IMR-90 (cell line): ENCODE measurements around the gene OPTC. TPM values are rescaled to one million over a fixed set of nuclear protein-coding genes. Genes with fewer than 3 reads are reported as not detected.

Source experiments
- ATAC-seq: fragments of 200-7000 bp; cut with Tn5 transposase; 2 replicates; pipeline ENCODE4 v1.9.1; 2020; ENCODE audit warnings: low read depth, mild to moderate bottlenecking, moderate library complexity
- BruUV-seq: library from RNA; stranded (reverse); fragments of 400-500 nt; replicated peaks from 2 replicates; lab custom pipeline; 2021; lab: Mats Ljungman, UMichigan
- CTCF ChIA-PET: fragments of 300-600 bp; formaldehyde crosslinking; extraction: SDS; loops from one replicate; lab custom pipeline; 2021; ENCODE audit warnings: antibody characterized with exemption; lab: Yijun Ruan, JAX
- POLR2A ChIA-PET: fragments of 300-600 bp; sonication (Branson Sonifier 250); formaldehyde crosslinking; loops from one replicate; lab custom pipeline; 2022; ENCODE audit warnings: antibody characterized with exemption; ENCODE audit not compliant: unreplicated experiment; lab: Charles Lee
- DNase-seq: peaks from one replicate; pipeline ENCODE4 v3.0.0; 2013
- H2AFZ ChIP-seq: replicated peaks from 2 replicates; pipeline ENCODE3; 2013; ENCODE audit warnings: low read length, mild to moderate bottlenecking; ENCODE audit not compliant: poor library complexity
- H2AK5ac ChIP-seq: 2 replicates; pipeline ENCODE4 v1.6.1; 2013; ENCODE audit warnings: low read depth, low read length, inconsistent platforms
- H2AK9ac ChIP-seq: replicated peaks from 2 replicates; pipeline ENCODE3; 2013; ENCODE audit warnings: mild to moderate bottlenecking, low read depth, low read length, moderate library complexity; ENCODE audit not compliant: poor library complexity
- H2BK120ac ChIP-seq: 2 replicates; pipeline ENCODE4 v1.6.1; 2013; ENCODE audit warnings: low read depth, low read length, inconsistent platforms
- H2BK15ac ChIP-seq: 3 replicates; pipeline ENCODE4 v1.6.1; 2013; ENCODE audit warnings: low read depth, low read length, inconsistent platforms
- H2BK20ac ChIP-seq: 2 replicates; pipeline ENCODE4 v1.6.1; 2013; ENCODE audit warnings: low read depth, mild to moderate bottlenecking, inconsistent platforms, low read length, moderate library complexity
- H2BK5ac ChIP-seq: 2 replicates; pipeline ENCODE4 v1.6.1; 2013; ENCODE audit warnings: mild to moderate bottlenecking, low read depth, low read length, inconsistent platforms; ENCODE audit not compliant: poor library complexity, severe bottlenecking
- H3K14ac ChIP-seq: replicated peaks from 2 replicates; pipeline ENCODE4 v1.6.1; 2013; ENCODE audit warnings: low read depth, low read length, inconsistent platforms
- H3K18ac ChIP-seq: 2 replicates; pipeline ENCODE4 v1.6.1; 2013; ENCODE audit warnings: low read depth, low read length, control low read depth
- H3K23ac ChIP-seq: 2 replicates; pipeline ENCODE4 v1.6.1; 2013; ENCODE audit warnings: low read depth, low read length, inconsistent platforms
- H3K27ac ChIP-seq: 2 replicates; pipeline ENCODE4 v1.5.1; 2013; ENCODE audit warnings: mild to moderate bottlenecking, control low read depth, low read length; ENCODE audit not compliant: insufficient read depth
- H3K27me3 ChIP-seq: 2 replicates; pipeline ENCODE4 v1.6.1; 2013; ENCODE audit warnings: low read length; ENCODE audit not compliant: control insufficient read depth, insufficient read depth
- H3K36me3 ChIP-seq: 2 replicates; pipeline ENCODE4 v1.6.1; 2013; ENCODE audit warnings: low read length, mixed read lengths; ENCODE audit not compliant: control insufficient read depth, insufficient read depth
- H3K4ac ChIP-seq: 2 replicates; pipeline ENCODE4 v1.6.1; 2013; ENCODE audit warnings: low read depth, low read length, inconsistent platforms
- H3K4me1 ChIP-seq: 2 replicates; pipeline ENCODE4 v1.6.1; 2013; ENCODE audit warnings: low read length, mixed read lengths; ENCODE audit not compliant: control insufficient read depth, insufficient read depth
- H3K4me2 ChIP-seq: 2 replicates; pipeline ENCODE4 v1.6.1; 2013; ENCODE audit warnings: low read depth, mild to moderate bottlenecking, control low read depth, low read length, moderate library complexity
- H3K4me3 ChIP-seq: 2 replicates; pipeline ENCODE4 v1.5.1; 2013; ENCODE audit warnings: low read depth, mild to moderate bottlenecking, control low read depth, low read length, moderate library complexity; ENCODE audit not compliant: insufficient read depth
- H3K56ac ChIP-seq: 2 replicates; pipeline ENCODE4 v1.6.1; 2013; ENCODE audit warnings: low read length, inconsistent platforms; ENCODE audit not compliant: insufficient read depth; ENCODE audit errors: extremely low read depth
- H3K79me1 ChIP-seq, 2 experiments: 2 replicates each; pipeline ENCODE4 v1.6.1; 2013; ENCODE audit warnings: low read length in 2 of 2, inconsistent platforms in 1 of 2, low read depth in 1 of 2
- H3K9ac ChIP-seq: 2 replicates; pipeline ENCODE4 v1.6.1; 2013; ENCODE audit warnings: low read depth, low read length, control low read depth
- H3K9me1 ChIP-seq: 2 replicates; pipeline ENCODE4 v1.6.1; 2013; ENCODE audit warnings: low read length, inconsistent platforms; ENCODE audit not compliant: insufficient read depth
- H3K9me3 ChIP-seq: 2 replicates; pipeline ENCODE4 v1.6.1; 2013; ENCODE audit warnings: low read length; ENCODE audit not compliant: control insufficient read depth, insufficient read depth
- H4K20me1 ChIP-seq: 2 replicates; pipeline ENCODE4 v1.6.1; 2013; ENCODE audit warnings: low read length, inconsistent platforms; ENCODE audit not compliant: insufficient read depth
- H4K5ac ChIP-seq: 2 replicates; pipeline ENCODE4 v1.6.1; 2013; ENCODE audit warnings: mild to moderate bottlenecking, low read depth, low read length, control low read depth
- H4K8ac ChIP-seq, 2 experiments: 2 replicates each; pipeline ENCODE4 v1.6.1; 2013; ENCODE audit warnings: low read depth in 2 of 2, low read length in 2 of 2, control low read depth in 1 of 2, inconsistent platforms in 1 of 2
- H4K91ac ChIP-seq: 2 replicates; pipeline ENCODE4 v1.6.1; 2013; ENCODE audit warnings: low read depth, low read length, inconsistent platforms; ENCODE audit not compliant: insufficient read depth
- BHLHE40 ChIP-seq: fragments of 150-350 bp; IDR thresholded peaks from 2 replicates; pipeline ENCODE4 v1.6.1; 2016; ENCODE audit warnings: mild to moderate bottlenecking, low read depth, low read length
- CHD1 ChIP-seq: IDR thresholded peaks from 2 replicates; pipeline ENCODE4 v1.6.1; 2012; ENCODE audit warnings: low read depth, low read length, improper control_type of control experiment
- MXI1 ChIP-seq: IDR thresholded peaks from 2 replicates; pipeline ENCODE4 v1.6.1; 2012; ENCODE audit warnings: low read depth, mild to moderate bottlenecking, low read length, moderate library complexity, borderline replicate concordance
- NFE2L2 ChIP-seq: fragments of 150-350 bp; IDR thresholded peaks from 2 replicates; pipeline ENCODE4 v1.6.1; 2016; ENCODE audit warnings: low read depth, mild to moderate bottlenecking, low read length
- POLR2A ChIP-seq: IDR thresholded peaks from 2 replicates; pipeline ENCODE4 v1.6.1; 2012; ENCODE audit warnings: mild to moderate bottlenecking, low read depth, low read length
- RFX5 ChIP-seq: IDR thresholded peaks from 2 replicates; pipeline ENCODE4 v1.8.0; 2012; ENCODE audit warnings: low read depth, mild to moderate bottlenecking, low read length, moderate library complexity
- WGBS, 2 experiments: methylation state at CpG; one replicate each; pipeline versions ENCODE4 v1.1.5 to v1.1.7; 2013; ENCODE audit warnings: missing lambda C conversion rate in 2 of 2; ENCODE audit not compliant: insufficient read length in 1 of 2; ENCODE audit errors: extremely low coverage in 2 of 2; 5-methylcytosine and 5-hydroxymethylcytosine counted together
- dilution Hi-C: fragments of 300-500 bp; cut with HindIII; formaldehyde crosslinking; loops from one replicate; pipeline ENCODE4 v1.14.3; 2018; ENCODE audit warnings: low sequenced_read_pairs; ENCODE audit not compliant: unreplicated experiment
- in situ Hi-C: fragments of 300-500 bp; cut with MboI; formaldehyde crosslinking; loops from 3 replicates; pipeline ENCODE4 v1.14.3; 2019; ENCODE audit warnings: low sequenced_read_pairs, inconsistent platforms, mixed read lengths
- intact Hi-C: fragments of 100-400 bp; cut with micrococcal nuclease; formaldehyde crosslinking; loops from 2 replicates; pipeline ENCODE4 v1.10.0; 2022
- polyA plus RNA-seq, 3 experiments: library from polyadenylated mRNA; depleted of rRNA; stranded (reverse); fragments of >200 nt; gene quantifications; 2 replicates each; pipeline ENCODE4 v1.2.3, GENCODE V29; 2012; ENCODE audit warnings: low replicate concordance in 1 of 3
- total RNA-seq: library from RNA; depleted of rRNA; stranded (reverse); fragments of >200 nt; gene quantifications from 2 replicates; pipeline ENCODE4 v1.2.3, GENCODE V29; 2012
- TF ChIP-seq, protein P1 (sequence below): conservative IDR thresholded peaks from 2 replicates; pipeline ENCODE4 v1.5.1; 2012; ENCODE audit warnings: mild to moderate bottlenecking, low read depth, low read length, improper control_type of control experiment

The OPTC gene
- total and polyA plus RNA-seq, 2 of the 4 experiments (the other 2 are of a cell fraction) = not detected

GRCh38 chr1:203493901-203494300 is at the start of gene OPTC (continued):
- TF ChIP-seq CHD1 (no peak), NFE2L2 (no peak)

DNA sequence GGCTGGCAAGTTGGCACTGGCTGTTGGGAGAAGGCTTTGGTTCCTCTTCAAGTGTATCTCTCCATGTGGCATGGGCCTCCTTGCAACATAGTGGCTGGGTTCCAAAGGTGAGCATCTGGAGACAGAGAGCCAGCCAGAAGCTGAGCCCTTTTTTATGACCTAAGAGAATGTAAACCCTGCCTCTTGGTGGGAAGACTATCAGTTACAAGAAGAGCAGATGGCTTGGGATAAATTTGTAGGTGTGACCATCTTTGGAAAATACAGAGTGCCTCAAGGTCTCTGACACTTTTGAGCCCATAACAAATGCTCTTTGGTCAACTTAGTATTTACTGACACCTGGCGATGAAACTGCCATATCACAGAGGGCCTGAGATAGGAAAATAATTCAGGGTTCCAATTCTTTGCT is 49.8 kb upstream of the OPTC start:
- no TSS peak for BruUV-seq
- Histone ChIP-seq H4K8ac (no peak overlapping the region), H2AK9ac (no peak overlapping the region), H3K4me3 (no peak overlapping the region), H3K14ac (no peak overlapping the region), H2AFZ (no peak overlapping the region), H3K18ac (no peak overlapping the region), H3K27ac (no peak overlapping the region), H3K9me1 (peaks cover 6% of the 10 kb centered on the region; the same call in 1 of the 2 replicates), H3K4ac (no peak overlapping the region), H3K36me3 (no peaks in the 10 kb centered on the region), H3K79me1 (no peaks in the 10 kb centered on the region), H2BK20ac (no peak overlapping the region), H2BK5ac (no peak overlapping the region), H2BK15ac (no peak overlapping the region), H2BK120ac (no peak overlapping the region), H4K91ac (no peak overlapping the region), H2AK5ac (no peak overlapping the region), H3K4me1 (peaks cover 8% of the 10 kb centered on the region; the same call in 1 of the 2 replicates), H3K56ac (no peak overlapping the region), H4K20me1 (no peaks in the 10 kb centered on the region), H3K27me3 (peaks cover 39% of the 10 kb centered on the region), H3K9me3 (peaks cover 11% of the 10 kb centered on the region), H3K9ac (no peak overlapping the region), H3K23ac (no peak overlapping the region), H3K4me2 (no peak overlapping the region), H4K5ac (no peak overlapping the region)
- ChIA-PET POLR2A (no interaction called here), CTCF (interaction anchor here (4.3 kb wide), 1 partner anchor 102 kb away, joined by 39 read pairs; no protein-coding TSS in a partner anchor)
- TF ChIP-seq BHLHE40 = no peak
- no peak for TF ChIP-seq NFE2L2
- TF ChIP-seq CHD1 = no peak
- TF ChIP-seq POLR2A = no peak
- TF ChIP-seq RFX5 = no peak
- TF ChIP-seq MXI1 = no peak
- TF ChIP-seq, protein P1, sequence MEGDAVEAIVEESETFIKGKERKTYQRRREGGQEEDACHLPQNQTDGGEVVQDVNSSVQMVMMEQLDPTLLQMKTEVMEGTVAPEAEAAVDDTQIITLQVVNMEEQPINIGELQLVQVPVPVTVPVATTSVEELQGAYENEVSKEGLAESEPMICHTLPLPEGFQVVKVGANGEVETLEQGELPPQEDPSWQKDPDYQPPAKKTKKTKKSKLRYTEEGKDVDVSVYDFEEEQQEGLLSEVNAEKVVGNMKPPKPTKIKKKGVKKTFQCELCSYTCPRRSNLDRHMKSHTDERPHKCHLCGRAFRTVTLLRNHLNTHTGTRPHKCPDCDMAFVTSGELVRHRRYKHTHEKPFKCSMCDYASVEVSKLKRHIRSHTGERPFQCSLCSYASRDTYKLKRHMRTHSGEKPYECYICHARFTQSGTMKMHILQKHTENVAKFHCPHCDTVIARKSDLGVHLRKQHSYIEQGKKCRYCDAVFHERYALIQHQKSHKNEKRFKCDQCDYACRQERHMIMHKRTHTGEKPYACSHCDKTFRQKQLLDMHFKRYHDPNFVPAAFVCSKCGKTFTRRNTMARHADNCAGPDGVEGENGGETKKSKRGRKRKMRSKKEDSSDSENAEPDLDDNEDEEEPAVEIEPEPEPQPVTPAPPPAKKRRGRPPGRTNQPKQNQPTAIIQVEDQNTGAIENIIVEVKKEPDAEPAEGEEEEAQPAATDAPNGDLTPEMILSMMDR = no peak
- in situ Hi-C loops = loop anchor here (5.0 to 10.0 kb wide), 2 partner anchors 102 to 169 kb away; no protein-coding TSS in a partner anchor
- no peak for ATAC-seq
- 80% methylated on average over 1 of the region's 1 CpG; no CpG with 5 or more reads in 1 of the 2 experiments for WGBS, 2 experiments
- dilution Hi-C loops = no loop called here
- DNase-seq = no peak
- intact Hi-C loops = no loop called here
